CMK (cell line): ENCODE results near the gene PKIG.

Experiments used
- DNase-seq: peaks from one replicate; pipeline ENCODE4 v3.0.0-alpha.2; 2010; ENCODE audit warnings: low read depth

Gene PKIG

DNA sequence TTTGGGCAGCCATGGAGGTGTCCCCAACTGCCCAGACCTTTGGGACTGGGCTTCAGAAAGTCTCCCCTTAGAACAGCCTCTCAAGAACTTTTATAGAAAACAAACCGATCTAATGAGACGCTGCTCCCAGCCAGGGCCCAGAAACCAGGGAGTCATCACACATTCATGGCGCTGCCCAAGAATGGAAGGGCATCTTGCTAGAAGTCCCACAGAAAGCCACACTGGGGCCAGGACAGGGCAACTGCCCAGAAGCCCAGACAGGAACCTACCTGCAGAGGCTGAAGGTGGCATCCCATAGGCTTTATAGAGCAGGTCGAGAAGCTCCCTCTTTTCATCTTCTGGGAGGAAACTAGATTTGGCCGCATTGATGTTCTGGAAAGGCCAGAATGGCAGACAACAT is 37.7 kb downstream of the PKIG start:
- no peak for DNase-seq

DNA sequence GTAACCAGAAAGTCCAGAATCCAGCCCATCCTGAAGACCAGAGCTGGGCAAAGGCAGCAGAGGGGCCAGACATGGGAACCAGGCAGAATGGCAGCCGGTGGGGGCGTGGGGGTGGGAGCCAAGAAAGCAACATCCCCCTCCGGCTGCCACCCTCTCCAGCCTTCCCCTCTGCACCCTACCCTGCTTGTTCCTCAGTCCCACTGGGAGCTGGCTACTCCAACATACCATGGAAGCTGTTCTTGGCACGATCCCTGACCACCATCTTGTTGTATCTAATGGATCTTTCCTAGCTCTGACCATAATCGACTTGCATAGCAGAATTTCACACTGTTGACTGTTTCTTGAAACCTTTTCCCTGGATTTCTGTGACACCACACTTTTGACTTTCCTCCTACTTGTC is 38.9 kb downstream of the PKIG start:
- no peak for DNase-seq

DNA sequence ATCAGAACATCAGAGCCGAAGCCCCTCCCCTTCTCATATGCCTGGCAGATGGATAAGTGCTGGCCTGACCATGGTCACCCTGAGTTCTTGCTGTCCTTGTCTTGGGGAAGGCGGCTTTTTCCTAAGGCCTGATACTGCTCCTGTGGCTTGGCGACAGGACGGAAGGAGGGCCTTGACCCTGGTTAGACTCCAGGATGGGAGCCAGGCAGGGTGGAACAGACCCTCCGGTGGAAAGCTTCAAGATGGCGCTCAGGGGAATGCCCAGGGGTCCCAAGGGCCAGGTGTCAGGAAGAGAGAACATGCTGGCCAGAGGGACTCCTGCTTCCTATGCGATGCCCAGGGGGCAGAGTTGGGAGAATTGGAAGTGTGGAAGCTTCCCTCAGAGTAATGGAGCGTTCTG is 39.6 kb downstream of the PKIG start:
- no peak for DNase-seq

DNA sequence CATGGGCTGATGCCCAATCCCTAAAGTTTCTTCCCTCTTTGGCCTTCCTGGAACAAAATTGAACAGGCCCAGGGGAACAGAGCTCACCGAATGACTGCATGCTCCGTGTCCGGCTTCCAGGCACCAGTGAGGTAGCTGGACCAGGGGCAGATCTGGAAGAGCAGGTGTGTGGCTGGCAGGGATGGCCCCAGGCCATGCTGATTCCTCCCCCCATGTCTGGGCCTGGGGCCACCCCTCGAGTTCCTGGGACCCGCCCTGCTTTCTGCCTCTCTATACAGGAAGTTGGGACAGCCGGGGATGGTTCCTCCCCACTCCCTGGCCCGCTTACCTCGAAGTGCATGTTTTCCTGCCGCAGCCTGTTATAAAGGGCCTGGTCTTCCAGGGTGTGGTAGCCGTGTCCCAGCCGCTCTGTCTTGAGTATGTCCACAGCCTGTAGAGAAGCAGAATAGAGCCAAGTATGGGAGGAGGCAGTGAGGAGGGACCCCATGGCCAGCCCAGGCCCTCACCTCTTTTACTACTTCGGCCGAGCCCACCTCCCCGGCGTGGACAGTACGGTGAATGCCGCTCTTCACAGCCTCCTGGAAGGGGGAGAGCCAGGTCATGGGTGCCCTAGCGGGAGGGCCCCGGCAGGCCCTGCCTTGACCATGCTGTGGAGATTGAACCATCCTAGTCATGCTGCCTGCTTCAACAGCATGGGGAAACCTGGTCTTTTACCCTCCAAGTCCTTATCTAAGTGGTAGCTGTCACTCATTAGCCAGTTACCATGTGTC is 40.3 kb downstream of the PKIG start:
- no peak for DNase-seq

GRCh38 chr20:44624152-44624551 is 41.8 kb downstream of the PKIG start:
- DNase-seq: no peak

GRCh38 chr20:44624743-44625271 is 42.4 kb downstream of the PKIG start:
- DNase-seq: no peak

DNA sequence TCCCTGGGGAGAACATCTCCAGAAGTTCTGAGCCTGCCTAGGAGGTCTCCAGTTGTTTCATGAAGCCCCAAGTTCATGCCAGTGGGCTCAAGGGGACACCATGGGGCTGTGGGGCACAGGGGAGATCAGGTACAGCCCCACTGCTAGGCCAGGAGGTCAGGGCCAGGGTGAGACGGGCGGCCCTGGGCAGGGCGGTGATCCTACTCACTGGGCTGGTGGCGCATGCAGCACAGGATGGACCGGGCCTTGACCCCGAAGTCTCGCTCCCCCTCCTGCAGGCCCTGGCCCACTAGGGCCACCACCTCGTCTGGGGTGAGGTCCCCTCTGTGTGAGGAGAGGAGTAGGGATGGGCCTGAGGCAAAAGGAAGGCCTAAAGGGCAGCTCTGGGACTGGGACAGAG is 43.0 kb downstream of the PKIG start:
- no peak for DNase-seq

- no peak for DNase-seq
These were observed 43.9 kb downstream of the PKIG start for GRCh38 chr20:44626278-44626677.

- no peak for DNase-seq
These were observed 45.1 kb downstream of the PKIG start for GRCh38 chr20:44627364-44628010.

- no peak for DNase-seq
These were observed 46.6 kb downstream of the PKIG start for GRCh38 chr20:44629017-44629385.

DNA sequence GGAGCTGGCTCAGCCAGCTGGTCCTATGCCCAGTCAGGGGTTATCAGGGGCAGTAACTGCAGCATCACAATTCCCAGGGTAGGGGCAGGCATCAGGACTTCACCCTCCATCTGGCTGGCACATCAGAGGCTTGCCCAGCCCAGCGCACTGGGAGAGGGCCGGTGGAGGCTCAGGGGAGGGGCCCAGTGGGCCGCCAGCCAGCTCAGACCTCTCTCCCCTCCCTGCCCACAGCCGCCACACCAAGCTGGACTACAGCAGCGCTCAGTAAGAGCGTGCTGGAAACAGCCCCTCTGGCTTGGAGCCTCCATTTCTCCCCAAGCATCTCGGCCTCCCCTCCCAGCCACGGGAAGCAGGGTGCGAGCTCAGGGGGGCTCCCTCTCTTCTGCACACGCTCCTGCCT is 47.2 kb downstream of the PKIG start:
- no peak for DNase-seq

DNA sequence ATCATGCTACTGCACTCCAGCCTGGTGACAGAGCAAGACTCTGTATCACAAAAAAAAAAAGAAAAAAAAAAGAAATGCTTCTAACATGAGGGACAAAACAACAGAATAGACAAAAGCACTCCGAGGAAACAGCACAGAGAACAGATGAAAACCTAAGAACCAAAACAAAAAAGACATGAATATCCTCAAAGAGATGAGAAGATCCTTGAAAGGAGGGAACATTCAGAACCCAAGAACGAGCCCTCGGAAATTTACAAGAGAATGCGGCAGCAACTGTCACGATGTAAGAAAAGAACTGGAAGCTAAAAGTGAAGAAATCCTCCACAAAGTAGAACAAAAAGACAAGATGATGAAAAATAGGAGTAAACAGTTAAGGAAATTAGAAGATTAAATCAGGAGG is 47.9 kb downstream of the PKIG start:
- no peak for DNase-seq

DNA sequence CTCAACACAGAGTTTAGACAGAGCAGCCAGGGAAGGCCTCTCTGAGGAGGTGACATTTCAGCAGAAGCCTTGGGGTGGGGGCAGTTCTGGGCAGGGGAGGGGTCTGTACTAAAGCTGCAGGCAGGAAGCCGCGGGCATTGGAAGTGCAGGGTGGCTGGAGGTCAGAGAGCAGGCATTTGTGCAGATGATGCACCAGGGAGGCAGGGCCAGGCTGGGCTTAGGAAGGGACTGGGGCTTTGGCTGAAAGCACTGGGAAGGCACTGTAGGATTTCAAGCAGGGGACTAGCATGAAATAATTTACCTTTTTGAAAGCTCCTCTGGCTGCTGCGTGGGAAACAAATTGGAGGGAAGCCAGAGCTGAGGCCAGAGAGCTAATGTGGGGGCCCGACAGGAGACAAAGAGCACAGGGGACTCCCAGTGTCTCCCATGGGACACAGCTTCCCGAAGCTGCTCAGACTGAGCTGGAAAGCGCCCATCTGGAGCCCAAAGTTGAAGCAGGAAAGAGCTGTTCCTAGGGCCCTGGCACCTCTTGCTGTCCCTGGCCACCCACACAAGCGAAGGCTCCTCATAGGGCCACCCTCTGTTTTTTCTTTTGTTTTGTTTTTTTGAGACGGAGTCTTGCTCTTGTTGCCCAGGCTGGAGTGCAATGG is 49.8 kb downstream of the PKIG start:
- no peak for DNase-seq

DNA sequence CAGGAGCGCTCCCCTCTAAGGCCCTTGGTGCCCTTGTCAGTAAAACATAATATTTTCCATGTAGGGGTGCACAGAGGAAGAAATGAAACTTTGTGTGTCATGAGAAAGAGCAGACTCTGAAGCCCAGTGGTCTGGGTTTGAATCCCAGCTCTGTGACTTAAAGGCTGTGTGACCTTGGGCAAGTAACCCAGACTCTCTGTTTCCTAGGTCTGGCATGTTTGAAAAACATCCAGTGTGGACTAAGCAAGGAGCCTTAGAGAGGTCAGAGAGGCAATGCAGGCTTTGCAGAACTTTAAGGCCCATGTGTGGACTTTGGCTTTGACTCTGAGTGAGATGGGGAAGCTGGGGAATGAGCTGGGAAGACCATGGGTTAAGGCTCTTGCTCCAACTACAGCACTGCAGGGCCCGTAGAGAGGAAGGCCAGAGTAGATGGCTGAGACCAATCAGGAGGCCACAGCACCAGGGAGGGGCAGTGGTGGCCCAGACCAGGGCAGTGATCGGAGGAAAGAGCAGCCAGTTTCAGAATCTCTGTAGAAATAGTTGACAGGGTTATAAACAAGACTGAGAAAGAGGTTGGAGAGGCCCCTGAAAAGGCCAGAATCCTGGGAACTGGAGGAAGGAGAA is 50.9 kb downstream of the PKIG start:
- DNase-seq: no peak

DNA sequence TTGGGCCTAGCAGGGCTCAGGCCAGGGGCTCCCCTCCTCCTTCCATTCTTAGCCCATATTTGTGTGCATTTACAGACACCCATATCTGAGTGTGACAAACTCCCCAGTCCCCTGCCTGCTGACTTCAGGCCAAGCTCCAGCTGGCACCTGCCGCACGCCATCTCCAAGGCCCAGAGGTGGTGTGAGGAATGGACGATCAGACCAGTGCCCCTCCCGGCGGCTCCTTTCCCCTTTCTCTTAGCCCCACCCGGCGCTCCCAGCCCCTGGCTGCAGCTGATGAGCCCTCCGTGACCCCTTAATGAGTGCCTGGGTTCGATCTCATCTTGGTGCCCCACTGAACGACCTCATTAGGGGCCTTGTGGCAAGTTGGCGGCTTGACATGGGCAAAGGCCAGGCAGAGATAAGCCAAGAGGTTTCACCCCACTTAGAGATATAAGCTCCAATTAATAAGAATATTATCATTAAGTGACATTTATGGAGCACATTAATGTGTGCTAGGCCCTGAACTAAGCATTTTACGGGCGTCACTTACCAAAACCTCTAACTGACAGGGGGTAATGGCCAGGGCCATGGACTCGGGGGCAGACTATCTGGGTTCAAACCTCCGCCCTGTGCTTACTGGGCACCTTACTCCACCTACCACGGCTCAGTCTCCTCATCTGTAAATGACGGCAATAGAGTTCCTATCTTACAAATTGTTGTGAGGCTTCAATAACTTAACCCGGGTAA is 51.7 kb downstream of the PKIG start:
- no peak for DNase-seq

DNA sequence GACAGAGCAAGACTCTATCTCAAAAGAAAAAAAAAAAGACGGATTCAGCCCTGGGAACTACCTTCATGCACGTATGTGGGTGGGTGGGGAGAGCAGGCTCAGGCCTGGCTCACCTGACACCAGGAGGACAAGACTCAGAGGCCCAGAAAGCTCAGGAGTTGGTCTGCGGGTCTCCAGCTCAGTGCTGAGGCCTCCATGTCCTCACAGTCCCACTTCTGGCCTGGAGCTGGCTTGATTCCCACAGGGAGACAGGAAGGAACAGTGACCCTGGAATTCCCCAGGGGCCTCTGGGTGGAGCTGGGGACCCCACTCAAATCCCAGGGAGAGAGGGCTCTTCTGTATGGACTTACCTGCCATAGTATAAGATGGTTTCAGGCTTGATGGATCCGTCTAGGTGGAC is 53.5 kb downstream of the PKIG start:
- DNase-seq: no peak

GRCh38 chr20:44637042-44637441 is 54.7 kb downstream of the PKIG start:
- DNase-seq: no peak

GRCh38 chr20:44637522-44638372 is 55.4 kb downstream of the PKIG start:
- DNase-seq: no peak

- no peak for DNase-seq
These were observed 58.1 kb downstream of the PKIG start for GRCh38 chr20:44640522-44640921.

DNA sequence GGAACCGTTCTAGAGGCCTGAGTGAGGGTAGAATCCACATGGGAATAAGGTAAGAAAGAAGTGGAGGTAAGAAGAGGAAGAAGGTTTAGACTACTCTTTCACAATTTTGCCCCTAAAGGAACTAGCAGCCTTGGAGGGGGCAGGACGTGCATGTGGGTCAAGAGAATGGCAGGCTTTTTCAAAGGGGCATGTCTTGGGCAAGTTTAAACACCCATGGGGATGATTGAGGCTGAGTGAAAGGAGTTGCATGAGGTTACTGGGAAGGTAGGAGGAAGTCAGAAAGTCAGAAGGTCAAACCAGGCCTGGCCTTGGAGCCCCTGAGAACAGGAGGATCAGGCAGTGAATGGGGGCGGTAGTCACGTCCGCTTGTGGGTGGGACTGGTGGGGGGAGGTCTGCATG is 58.9 kb downstream of the PKIG start:
- DNase-seq: no peak
